Panc1 (cell line): ENCODE results near the gene CYP2R1. TPM values are rescaled to one million over a fixed set of nuclear protein-coding genes. Genes with fewer than 3 reads are reported as not detected.

Source experiments
- ATAC-seq: fragments of 200-7000 bp; cut with Tn5 transposase; 2 replicates; pipeline ENCODE4 v1.9.1; 2020; ENCODE audit warnings: mild to moderate bottlenecking, moderate library complexity
- BruUV-seq: library from RNA; stranded (reverse); fragments of 400-500 nt; replicated peaks from 2 replicates; lab custom pipeline; 2021; lab: Mats Ljungman, UMichigan
- CTCF ChIA-PET: fragments of 300-600 bp; sonication (Branson Sonifier 250); formaldehyde crosslinking; loops from one replicate; lab custom pipeline; 2022; ENCODE audit warnings: antibody characterized with exemption; lab: Charles Lee
- POLR2A ChIA-PET: fragments of 300-600 bp; sonication (Branson Sonifier 250); formaldehyde crosslinking; loops from one replicate; lab custom pipeline; 2022; ENCODE audit warnings: antibody characterized with exemption; lab: Charles Lee
- DNase-seq: peaks from one replicate; pipeline ENCODE4 v3.0.0-alpha.2; 2010; ENCODE audit warnings: low read depth, low spot score
- H3K27ac ChIP-seq: 2 replicates; pipeline ENCODE4 v1.5.1; 2011; ENCODE audit warnings: mild to moderate bottlenecking, low read length, inconsistent platforms
- H3K27me3 ChIP-seq: fragments of 200-500 bp; sonication (Bioruptor generic); 2 replicates; pipeline ENCODE4 v1.6.0; 2014; ENCODE audit warnings: low read length, inconsistent platforms; ENCODE audit not compliant: control insufficient read depth, insufficient read depth
- H3K36me3 ChIP-seq: fragments of 200-500 bp; sonication (Bioruptor generic); 2 replicates; pipeline ENCODE4 v1.5.1; 2014; ENCODE audit warnings: inconsistent platforms, mild to moderate bottlenecking, low read length, moderate library complexity; ENCODE audit not compliant: control insufficient read depth, insufficient read depth
- H3K4me1 ChIP-seq: 2 replicates; pipeline ENCODE4 v1.5.1; 2011; ENCODE audit warnings: inconsistent platforms, mild to moderate bottlenecking, low read length, moderate library complexity; ENCODE audit not compliant: control insufficient read depth, insufficient read depth
- H3K4me3 ChIP-seq, 2 experiments: 2 replicates each; pipeline ENCODE4 v1.5.1; 2011 to 2012; ENCODE audit warnings: low read depth in 2 of 2, low read length in 2 of 2, mild to moderate bottlenecking in 2 of 2, inconsistent platforms in 1 of 2, moderate library complexity in 1 of 2
- H3K9me3 ChIP-seq: fragments of 200-500 bp; sonication (Bioruptor generic); 2 replicates; pipeline ENCODE4 v1.5.1; 2014; ENCODE audit warnings: low read depth, mild to moderate bottlenecking, inconsistent platforms, low read length, moderate library complexity; ENCODE audit not compliant: control insufficient read depth, insufficient read depth
- CTCF ChIP-seq: fragments of 450-650 bp; IDR thresholded peaks from 2 replicates; pipeline ENCODE4 v1.5.1; 2017; ENCODE audit warnings: mild to moderate bottlenecking
- POLR2AphosphoS5 ChIP-seq: IDR thresholded peaks from 2 replicates; pipeline ENCODE4 v1.6.1; 2012; ENCODE audit warnings: mild to moderate bottlenecking, low read depth, low read length, moderate library complexity
- REST ChIP-seq, 2 experiments: IDR thresholded peaks; 2 replicates each; pipeline ENCODE4 v1.6.1; 2011 to 2012; ENCODE audit warnings: low read depth in 2 of 2, control low read depth in 1 of 2, low read length in 1 of 2, mild to moderate bottlenecking in 1 of 2, moderate library complexity in 1 of 2; ENCODE audit not compliant: insufficient read depth in 1 of 2
- SIN3A ChIP-seq: IDR thresholded peaks from 2 replicates; pipeline ENCODE4 v1.6.1; 2012; ENCODE audit warnings: low read depth, mild to moderate bottlenecking, low read length, moderate library complexity, borderline replicate concordance; ENCODE audit not compliant: insufficient read depth
- TCF7L2 ChIP-seq: IDR thresholded peaks from 2 replicates; pipeline ENCODE4 v1.6.1; 2011; ENCODE audit warnings: mild to moderate bottlenecking, low read depth, low read length, inconsistent platforms
- in situ Hi-C: cut with HindIII; loops from 2 replicates; pipeline ENCODE4 v1.10.0; 2016; ENCODE audit warnings: low sequenced_read_pairs, low pct_unique_long_range_greater_than_20kb
- intact Hi-C: fragments of 100-400 bp; cut with micrococcal nuclease; formaldehyde crosslinking; loops from one replicate; pipeline ENCODE4 v1.10.0; 2022; ENCODE audit not compliant: unreplicated experiment
- total RNA-seq: library from RNA; stranded (reverse); gene quantifications from one replicate; pipeline ENCODE4 v1.2.1, GENCODE V29; 2021; ENCODE audit not compliant: unreplicated experiment

Gene CYP2R1
- total RNA-seq, 1 experiment from 2014 or later = 11.2 TPM

- in situ Hi-C loops (no loop called here), intact Hi-C loops (loop anchor here (2.0 kb wide), 1 partner anchor 68 kb away; no protein-coding TSS in a partner anchor)
- CTCF ChIA-PET = interaction anchor here (1.0 to 3.0 kb wide), 4 partner anchors 15 to 168 kb away, joined by 3 to 44 read pairs (median 22); partner anchors contain the start of genes CALCB and CYP2R1
- no peak for ATAC-seq
- Histone ChIP-seq H3K4me3 (no peak overlapping the region), H3K9me3 (no peaks in the 10 kb centered on the region), H3K27ac (no peak overlapping the region), H3K27me3 (peaks cover 5% of the 10 kb centered on the region), H3K36me3 (no peaks in the 10 kb centered on the region), H3K4me1 (peaks cover 5% of the 10 kb centered on the region)
- no TSS peak for BruUV-seq
- TF ChIP-seq CTCF = no peak
- TF ChIP-seq TCF7L2 = no peak
- TF ChIP-seq POLR2AphosphoS5 = no peak
- TF ChIP-seq SIN3A = no peak
- TF ChIP-seq REST (IDR thresholded peaks at IDR 0.05; ENCODE audit: insufficient read depth in 1 of 2, low read depth in 2 of 2, low read length in 1 of 2) = no peak
- POLR2A ChIA-PET = no interaction called here
- DNase-seq = no peak
Measured at GRCh38 chr11:14906578-14906977, 14.5 kb upstream of the CYP2R1 start.

GRCh38 chr11:14905104-14906033 lies 13.3 kb upstream of the CYP2R1 start:
- DNase-seq = no peak
- Histone ChIP-seq H3K4me3 (peak overlapping the region; percentile 54 to 76), H3K9me3 (no peaks in the 10 kb centered on the region), H3K4me1 (peaks cover 5% of the 10 kb centered on the region), H3K27ac (no peak overlapping the region; the same call in 1 of the 2 replicates), H3K36me3 (no peaks in the 10 kb centered on the region), H3K27me3 (peaks cover 3% of the 10 kb centered on the region; the same call in 1 of the 2 replicates)
- BruUV-seq = no TSS peak
- ChIA-PET CTCF (interaction anchor here (0.6 to 3.0 kb wide), 4 partner anchors 14 to 261 kb away, joined by 3 to 35 read pairs (median 3); partner anchors contain the start of gene CYP2R1), POLR2A (no interaction called here)
- peak; percentile 52 for ATAC-seq
- intact Hi-C loops = loop anchor here (1.0 to 2.0 kb wide), 3 partner anchors 69 to 369 kb away; no protein-coding TSS in a partner anchor
- TF ChIP-seq TCF7L2 (no peak), SIN3A (no peak), REST (IDR thresholded peaks at IDR 0.05; ENCODE audit: insufficient read depth in 1 of 2, low read depth in 2 of 2, low read length in 1 of 2) (no peak), CTCF (peak; percentile 83)
- in situ Hi-C loops = no loop called here
